HG03460 (cell line): ENCODE results near the gene YJU2.

ENCODE experiments used
- ATAC-seq: cut with Tn5 transposase; IDR thresholded peaks from one replicate; pipeline ENCODE4 v1.9.1; 2021; ENCODE audit not compliant: unreplicated experiment

YJU2 gene

GRCh38 chr19:4295972-4296771, 49.3 kb downstream of the YJU2 start:
- ATAC-seq: no peak

- no peak for ATAC-seq
Observed at GRCh38 chr19:4297901-4298809, 51.3 kb downstream of the YJU2 start.

- ATAC-seq: no peak
Observed at GRCh38 chr19:4298810-4299550, 52.1 kb downstream of the YJU2 start.

GRCh38 chr19:4300589-4300988, 53.7 kb downstream of the YJU2 start:
- ATAC-seq: no peak

- no peak for ATAC-seq
Observed at GRCh38 chr19:4301590-4302242, 54.8 kb downstream of the YJU2 start.

GRCh38 chr19:4302243-4302640, 55.4 kb downstream of the YJU2 start, which contains the start of gene TMIGD2:
TMIGD2 (minus strand) TSS chr19:4302389; CDS start chr19:4302385, 4 bp downstream.
- no peak for ATAC-seq

- ATAC-seq: no peak
Observed at GRCh38 chr19:4303819-4304537, 57.1 kb downstream of the YJU2 start.

- ATAC-seq: no peak
Observed at GRCh38 chr19:4304538-4305256, 57.8 kb downstream of the YJU2 start, which contains the start of gene FSD1. FSD1 (plus strand) TSS chr19:4304598; CDS start chr19:4304747, 149 bp downstream.

- ATAC-seq: no peak
Observed at GRCh38 chr19:4305257-4305612, 58.4 kb downstream of the YJU2 start.

GRCh38 chr19:4305659-4306058, 58.8 kb downstream of the YJU2 start:
- ATAC-seq: no peak

- no peak for ATAC-seq
Observed at GRCh38 chr19:4310247-4311121, 63.6 kb downstream of the YJU2 start.

GRCh38 chr19:4313847-4314490, 67.1 kb downstream of the YJU2 start:
- ATAC-seq: no peak

- no peak for ATAC-seq
Observed at GRCh38 chr19:4316956-4317355, 70.1 kb downstream of the YJU2 start.

- no peak for ATAC-seq
Observed at GRCh38 chr19:4318460-4318859, 71.6 kb downstream of the YJU2 start.
